Lung (tissue), 12 donors: ENCODE measurements around the gene XIST. TPM values are rescaled to one million over a fixed set of nuclear protein-coding genes. Genes with fewer than 3 reads are reported as not detected.

Experiments used
- ATAC-seq: fragments of 200-7000 bp; cut with Tn5 transposase; one replicate; pipeline ENCODE4 v1.9.1; 2020; ENCODE audit warnings: moderate number of reproducible peaks; ENCODE audit not compliant: insufficient read depth, low FRiP score
- DNase-seq, 3 donors: peaks; one replicate each; pipeline ENCODE4 v3.0.0-alpha.2; 2013 to 2017
- H3K27ac ChIP-seq, 2 donors: one replicate each; pipeline ENCODE4 v1.5.1; 2013; ENCODE audit warnings: mild to moderate bottlenecking in 2 of 2, moderate library complexity in 2 of 2, control low read depth in 1 of 2, inconsistent platforms in 1 of 2, low read depth in 1 of 2, low read length in 1 of 2
- H3K27me3 ChIP-seq, 3 donors: one replicate each; pipeline ENCODE4 v1.5.1; 2013; ENCODE audit warnings: low read length in 2 of 3; ENCODE audit not compliant: control insufficient read depth in 3 of 3, insufficient read depth in 3 of 3
- H3K36me3 ChIP-seq, 4 donors: one replicate each; pipeline ENCODE4 v1.5.1; 2013; ENCODE audit warnings: low read length in 4 of 4, mild to moderate bottlenecking in 1 of 4, moderate library complexity in 1 of 4; ENCODE audit not compliant: control insufficient read depth in 4 of 4, insufficient read depth in 4 of 4
- H3K4me1 ChIP-seq, 5 donors: one replicate each; pipeline ENCODE4 v1.5.1; 2013; ENCODE audit warnings: low read length in 5 of 5, mild to moderate bottlenecking in 2 of 5, moderate library complexity in 1 of 5; ENCODE audit not compliant: control insufficient read depth in 5 of 5, insufficient read depth in 5 of 5
- H3K4me3 ChIP-seq: one replicate; pipeline ENCODE4 v1.5.1; 2013; ENCODE audit warnings: mild to moderate bottlenecking, control low read depth, moderate library complexity
- H3K9ac ChIP-seq, 2 donors: one replicate each; pipeline ENCODE4 v1.5.1; 2013; ENCODE audit warnings: low read length in 2 of 2, control low read depth in 1 of 2; ENCODE audit not compliant: insufficient read depth in 1 of 2
- H3K9me3 ChIP-seq, 4 donors: one replicate each; pipeline ENCODE4 v1.5.1; 2013; ENCODE audit warnings: low read length in 3 of 4, mild to moderate bottlenecking in 1 of 4, moderate library complexity in 1 of 4; ENCODE audit not compliant: control insufficient read depth in 4 of 4, insufficient read depth in 3 of 4
- WGBS, 2 donors: extraction: QIAGEN DNeasy Blood & Tissue Kit; methylation state at CpG; one replicate each; pipeline ENCODE4 v1.1.7; 2013; 5-methylcytosine and 5-hydroxymethylcytosine counted together
- polyA plus RNA-seq, 2 donors: library from polyadenylated mRNA; stranded (reverse); fragments of 200-250 nt; gene quantifications; one replicate each; pipeline ENCODE4 v1.2.1, GENCODE V29; 2013
- total RNA-seq, 2 donors: library from RNA; depleted of rRNA in 1 of 2; stranded (reverse); fragments of >200 nt in 1 of 2; gene quantifications; one replicate each; pipeline ENCODE4 v1.2.1, GENCODE V29; 2014 to 2021
- TF ChIP-seq, protein P1 (sequence below): IDR thresholded peaks from 2 replicates; pipeline ENCODE4 v1.5.1; 2012; ENCODE audit warnings: mild to moderate bottlenecking; ENCODE audit errors: control extremely low read depth, extremely low read depth
- donor health status: control.
- donor health status: control.
- donor health status: Bipolar disorder and iron deficiency.
- donor health status: healthy.
- donor health status: DM: yes; HTN: yes; CAD: no.

Gene XIST
- total and polyA plus RNA-seq, 4 donors: 0.05 to 615 (median 230) TPM

DNA sequence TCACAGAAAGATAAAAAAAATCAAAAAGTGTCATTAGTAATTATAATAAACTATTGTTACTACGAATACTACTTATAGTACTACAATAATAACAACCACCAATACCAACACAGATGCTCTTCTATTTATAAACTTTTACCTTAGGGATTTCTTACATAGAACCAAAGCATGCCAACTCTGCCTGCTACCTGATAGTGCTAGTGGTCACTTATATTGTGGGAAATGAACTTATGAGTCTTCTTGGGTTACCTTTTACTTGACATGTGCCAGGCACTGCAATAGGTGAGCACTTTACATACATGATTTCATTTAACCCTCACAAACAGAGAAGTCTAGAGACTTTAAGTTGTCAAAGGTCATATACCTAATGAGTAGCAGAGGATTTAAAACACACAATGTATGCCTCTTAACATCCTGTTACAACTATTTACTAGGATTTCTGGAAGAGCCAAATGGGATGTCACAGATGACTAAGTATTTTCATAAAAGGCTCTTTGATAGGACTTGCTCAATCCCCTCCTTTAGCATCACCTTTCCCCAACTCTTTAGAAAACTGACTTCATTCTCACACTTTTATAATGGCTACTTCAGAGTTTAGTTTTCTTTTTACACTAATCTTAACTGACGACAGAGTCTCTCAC, 24.3 kb downstream of the XIST start:
- Histone ChIP-seq H3K27ac (no peak overlapping the region), H3K27me3 (no peaks in the 10 kb centered on the region), H3K9me3 (no peaks in the 10 kb centered on the region), H3K4me3 (no peak overlapping the region), H3K4me1 (no peaks in the 10 kb centered on the region), H3K36me3 (peaks cover 0 to 33% (median 15%) of the 10 kb centered on the region in 4 donors), H3K9ac (no peak overlapping the region)
- ATAC-seq: no peak
- TF ChIP-seq, protein P1, sequence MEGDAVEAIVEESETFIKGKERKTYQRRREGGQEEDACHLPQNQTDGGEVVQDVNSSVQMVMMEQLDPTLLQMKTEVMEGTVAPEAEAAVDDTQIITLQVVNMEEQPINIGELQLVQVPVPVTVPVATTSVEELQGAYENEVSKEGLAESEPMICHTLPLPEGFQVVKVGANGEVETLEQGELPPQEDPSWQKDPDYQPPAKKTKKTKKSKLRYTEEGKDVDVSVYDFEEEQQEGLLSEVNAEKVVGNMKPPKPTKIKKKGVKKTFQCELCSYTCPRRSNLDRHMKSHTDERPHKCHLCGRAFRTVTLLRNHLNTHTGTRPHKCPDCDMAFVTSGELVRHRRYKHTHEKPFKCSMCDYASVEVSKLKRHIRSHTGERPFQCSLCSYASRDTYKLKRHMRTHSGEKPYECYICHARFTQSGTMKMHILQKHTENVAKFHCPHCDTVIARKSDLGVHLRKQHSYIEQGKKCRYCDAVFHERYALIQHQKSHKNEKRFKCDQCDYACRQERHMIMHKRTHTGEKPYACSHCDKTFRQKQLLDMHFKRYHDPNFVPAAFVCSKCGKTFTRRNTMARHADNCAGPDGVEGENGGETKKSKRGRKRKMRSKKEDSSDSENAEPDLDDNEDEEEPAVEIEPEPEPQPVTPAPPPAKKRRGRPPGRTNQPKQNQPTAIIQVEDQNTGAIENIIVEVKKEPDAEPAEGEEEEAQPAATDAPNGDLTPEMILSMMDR: no peak
- 85 to 93% methylated on average over 2 of the region's 2 CpGs for WGBS, 2 donors
- no peak for DNase-seq

DNA sequence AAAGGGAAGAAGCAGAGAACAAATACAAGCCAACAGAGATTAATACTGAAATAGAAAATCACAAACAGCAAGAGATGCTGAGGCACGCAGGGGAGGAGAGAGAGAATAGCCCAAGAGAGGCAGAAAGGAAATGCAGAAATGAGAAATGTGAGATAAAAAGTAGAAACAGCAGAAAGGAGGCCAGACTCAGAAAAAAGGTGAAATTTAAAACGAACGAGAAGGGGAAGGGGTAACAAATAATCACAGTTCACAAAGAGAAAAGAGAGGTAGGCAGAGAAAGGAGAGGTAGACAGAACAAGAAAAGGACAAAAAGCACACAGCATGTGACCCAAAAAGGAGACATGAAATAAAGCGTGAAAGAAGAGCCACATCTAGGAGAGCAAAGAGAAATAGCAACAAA, 25.1 kb downstream of the XIST start:
- Histone ChIP-seq H3K4me1 (no peaks in the 10 kb centered on the region), H3K36me3 (peaks cover 0 to 33% (median 15%) of the 10 kb centered on the region in 4 donors), H3K27me3 (no peaks in the 10 kb centered on the region), H3K9me3 (no peaks in the 10 kb centered on the region), H3K27ac (no peak overlapping the region), H3K4me3 (no peak overlapping the region), H3K9ac (no peak overlapping the region)
- no peak for DNase-seq
- TF ChIP-seq, protein P1: no peak
- 86 to 92% methylated on average over 4 of the region's 4 CpGs for WGBS, 2 donors
- ATAC-seq: no peak

DNA sequence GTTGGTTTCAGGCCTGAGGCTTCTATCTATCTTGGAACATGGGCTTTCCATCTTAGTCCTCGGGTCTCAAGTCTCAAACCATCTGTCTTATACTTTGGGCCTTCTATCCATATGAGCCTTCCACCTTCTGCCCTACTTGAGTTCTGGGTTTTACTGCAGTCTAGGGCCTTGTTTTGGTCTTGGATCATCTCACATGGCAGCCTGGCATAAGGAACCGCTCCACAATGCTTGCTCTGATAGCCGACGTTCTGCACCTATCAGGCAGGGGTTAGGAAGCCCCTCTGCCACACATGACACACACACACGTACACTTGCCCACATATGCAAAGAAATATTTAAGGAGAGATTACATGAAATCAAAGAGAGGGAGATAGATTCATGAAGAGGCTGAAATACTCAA, 25.5 kb downstream of the XIST start:
- H3K27ac ChIP-seq: no peak overlapping the region
- TF ChIP-seq, protein P1: no peak
- no peaks in the 10 kb centered on the region for H3K27me3 ChIP-seq
- no peaks in the 10 kb centered on the region for H3K4me1 ChIP-seq
- no peaks in the 10 kb centered on the region for H3K9me3 ChIP-seq
- peaks cover 0 to 33% (median 18%) of the 10 kb centered on the region in 4 donors for H3K36me3 ChIP-seq
- 91 to 94% methylated on average over 5 of the region's 5 CpGs for WGBS, 2 donors
- no peak for ATAC-seq
- no peak overlapping the region for H3K4me3 ChIP-seq
- DNase-seq: no peak
- no peak overlapping the region for H3K9ac ChIP-seq

DNA sequence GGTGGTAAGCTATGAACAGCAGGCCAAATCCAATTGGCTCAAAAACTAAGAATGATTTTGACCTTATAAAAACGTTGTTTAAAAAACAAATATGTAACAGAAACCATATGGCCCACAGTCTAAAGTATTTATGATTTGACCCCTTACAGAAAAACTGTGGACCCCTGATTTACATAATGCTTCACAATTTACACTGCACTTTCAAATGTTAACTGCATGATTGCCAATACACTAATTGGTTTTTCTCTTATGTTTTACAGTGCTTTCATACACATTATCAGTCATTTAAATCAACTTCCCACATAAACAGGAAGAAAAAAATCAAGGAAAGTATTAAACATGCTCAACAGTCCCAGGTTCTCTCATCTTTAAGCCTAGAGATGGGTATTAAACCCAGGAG, 26.9 kb downstream of the XIST start:
- H3K36me3 ChIP-seq: peaks cover 0 to 29% (median 17%) of the 10 kb centered on the region in 4 donors
- no peaks in the 10 kb centered on the region for H3K4me1 ChIP-seq
- no peaks in the 10 kb centered on the region for H3K9me3 ChIP-seq
- ATAC-seq (no peak), DNase-seq (no peak)
- TF ChIP-seq, protein P1: no peak
- no peak overlapping the region for H3K9ac ChIP-seq
- H3K27me3 ChIP-seq: no peaks in the 10 kb centered on the region
- no peak overlapping the region for H3K4me3 ChIP-seq
- H3K27ac ChIP-seq: no peak overlapping the region
- WGBS, 2 donors: 52 to 73% methylated on average over 1 of the region's 1 CpG
